Ishikawa (cell line): ENCODE results near the gene TMEM214.

Experiments
- CEBPB ChIP-seq: IDR thresholded peaks from 2 replicates; pipeline ENCODE4 v1.6.1; 2012
- CREB1 ChIP-seq: IDR thresholded peaks from 2 replicates; pipeline ENCODE4 v1.6.1; 2012; ENCODE audit warnings: low read depth
- EP300 ChIP-seq: IDR thresholded peaks from 2 replicates; pipeline ENCODE4 v1.6.1; 2012; ENCODE audit warnings: borderline replicate concordance
- NFIC ChIP-seq: IDR thresholded peaks from 2 replicates; pipeline ENCODE4 v1.6.1; 2012
- RAD21 ChIP-seq: IDR thresholded peaks from 2 replicates; pipeline ENCODE4 v1.6.1; 2012; ENCODE audit warnings: low read depth
- TAF1 ChIP-seq: IDR thresholded peaks from 2 replicates; pipeline ENCODE4 v1.6.1; 2012; ENCODE audit warnings: low read depth, mild to moderate bottlenecking
- TCF12 ChIP-seq: IDR thresholded peaks from 2 replicates; pipeline ENCODE4 v1.6.1; 2012; ENCODE audit warnings: low read depth
- TEAD4 ChIP-seq: IDR thresholded peaks from 2 replicates; pipeline ENCODE4 v1.6.1; 2012
- YY1 ChIP-seq: IDR thresholded peaks from 2 replicates; pipeline ENCODE4 v1.6.1; 2012; ENCODE audit warnings: low read depth
- ZBTB7A ChIP-seq: IDR thresholded peaks from 2 replicates; pipeline ENCODE4 v1.6.1; 2012; ENCODE audit warnings: low read depth
- TF ChIP-seq, protein P1 (sequence below): IDR thresholded peaks from 2 replicates; pipeline ENCODE4 v1.6.1; 2012
- TF ChIP-seq, protein P2 (sequence below): IDR thresholded peaks from 2 replicates; pipeline ENCODE4 v1.6.1; 2012; ENCODE audit warnings: low read depth, mild to moderate bottlenecking
- TF ChIP-seq, protein P3 (sequence below): IDR thresholded peaks from 2 replicates; pipeline ENCODE4 v1.6.1; 2012

DNA sequence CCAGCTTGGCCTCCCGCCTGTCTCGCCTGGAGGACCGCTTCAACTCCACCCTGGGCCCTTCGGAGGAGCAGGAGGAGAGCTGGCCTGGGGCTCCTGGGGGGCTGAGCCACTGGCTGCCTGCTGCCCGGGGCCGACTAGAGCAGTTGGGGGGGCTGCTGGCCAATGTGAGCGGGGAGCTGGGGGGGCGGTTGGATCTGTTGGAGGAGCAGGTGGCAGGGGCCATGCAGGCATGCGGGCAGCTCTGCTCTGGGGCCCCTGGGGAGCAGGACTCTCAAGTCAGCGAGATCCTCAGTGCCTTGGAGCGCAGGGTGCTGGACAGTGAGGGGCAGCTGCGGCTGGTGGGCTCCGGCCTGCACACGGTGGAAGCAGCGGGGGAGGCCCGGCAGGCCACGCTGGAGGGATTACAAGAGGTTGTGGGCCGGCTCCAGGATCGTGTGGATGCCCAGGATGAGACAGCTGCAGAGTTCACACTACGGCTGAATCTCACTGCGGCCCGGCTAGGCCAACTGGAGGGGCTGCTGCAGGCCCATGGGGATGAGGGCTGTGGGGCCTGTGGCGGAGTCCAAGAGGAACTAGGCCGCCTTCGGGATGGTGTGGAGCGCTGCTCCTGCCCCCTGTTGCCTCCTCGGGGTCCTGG is 50.1 kb downstream of the TMEM214 start:
- TF ChIP-seq YY1 = no peak
- no peak for TF ChIP-seq NFIC
- TF ChIP-seq, protein P1, sequence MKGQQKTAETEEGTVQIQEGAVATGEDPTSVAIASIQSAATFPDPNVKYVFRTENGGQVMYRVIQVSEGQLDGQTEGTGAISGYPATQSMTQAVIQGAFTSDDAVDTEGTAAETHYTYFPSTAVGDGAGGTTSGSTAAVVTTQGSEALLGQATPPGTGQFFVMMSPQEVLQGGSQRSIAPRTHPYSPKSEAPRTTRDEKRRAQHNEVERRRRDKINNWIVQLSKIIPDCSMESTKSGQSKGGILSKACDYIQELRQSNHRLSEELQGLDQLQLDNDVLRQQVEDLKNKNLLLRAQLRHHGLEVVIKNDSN = no peak
- TF ChIP-seq RAD21 = no peak
- no peak for TF ChIP-seq TCF12
- TF ChIP-seq, protein P2, sequence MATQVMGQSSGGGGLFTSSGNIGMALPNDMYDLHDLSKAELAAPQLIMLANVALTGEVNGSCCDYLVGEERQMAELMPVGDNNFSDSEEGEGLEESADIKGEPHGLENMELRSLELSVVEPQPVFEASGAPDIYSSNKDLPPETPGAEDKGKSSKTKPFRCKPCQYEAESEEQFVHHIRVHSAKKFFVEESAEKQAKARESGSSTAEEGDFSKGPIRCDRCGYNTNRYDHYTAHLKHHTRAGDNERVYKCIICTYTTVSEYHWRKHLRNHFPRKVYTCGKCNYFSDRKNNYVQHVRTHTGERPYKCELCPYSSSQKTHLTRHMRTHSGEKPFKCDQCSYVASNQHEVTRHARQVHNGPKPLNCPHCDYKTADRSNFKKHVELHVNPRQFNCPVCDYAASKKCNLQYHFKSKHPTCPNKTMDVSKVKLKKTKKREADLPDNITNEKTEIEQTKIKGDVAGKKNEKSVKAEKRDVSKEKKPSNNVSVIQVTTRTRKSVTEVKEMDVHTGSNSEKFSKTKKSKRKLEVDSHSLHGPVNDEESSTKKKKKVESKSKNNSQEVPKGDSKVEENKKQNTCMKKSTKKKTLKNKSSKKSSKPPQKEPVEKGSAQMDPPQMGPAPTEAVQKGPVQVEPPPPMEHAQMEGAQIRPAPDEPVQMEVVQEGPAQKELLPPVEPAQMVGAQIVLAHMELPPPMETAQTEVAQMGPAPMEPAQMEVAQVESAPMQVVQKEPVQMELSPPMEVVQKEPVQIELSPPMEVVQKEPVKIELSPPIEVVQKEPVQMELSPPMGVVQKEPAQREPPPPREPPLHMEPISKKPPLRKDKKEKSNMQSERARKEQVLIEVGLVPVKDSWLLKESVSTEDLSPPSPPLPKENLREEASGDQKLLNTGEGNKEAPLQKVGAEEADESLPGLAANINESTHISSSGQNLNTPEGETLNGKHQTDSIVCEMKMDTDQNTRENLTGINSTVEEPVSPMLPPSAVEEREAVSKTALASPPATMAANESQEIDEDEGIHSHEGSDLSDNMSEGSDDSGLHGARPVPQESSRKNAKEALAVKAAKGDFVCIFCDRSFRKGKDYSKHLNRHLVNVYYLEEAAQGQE = no peak
- TF ChIP-seq TEAD4 = no peak
- TF ChIP-seq EP300 = no peak
- no peak for TF ChIP-seq CEBPB
- TF ChIP-seq, protein P3, sequence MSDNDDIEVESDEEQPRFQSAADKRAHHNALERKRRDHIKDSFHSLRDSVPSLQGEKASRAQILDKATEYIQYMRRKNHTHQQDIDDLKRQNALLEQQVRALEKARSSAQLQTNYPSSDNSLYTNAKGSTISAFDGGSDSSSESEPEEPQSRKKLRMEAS = no peak
- no peak for TF ChIP-seq TAF1
- no peak for TF ChIP-seq CREB1
- no peak for TF ChIP-seq ZBTB7A
